ENCODE results near the gene CLIC5. TPM values are rescaled to one million over a fixed set of nuclear protein-coding genes. Genes with fewer than 3 reads are reported as not detected.
A peak's percentile ranks its signal among the peaks of the same experiment; 100 is the strongest.

The CLIC5 gene
- total RNA-seq, 1 donor from 2014 or later: 0.32 TPM

GRCh38 chr6:45949256-45949655 is 66.4 kb downstream of the CLIC5 start:
- peak; percentile 52 for DNase-seq (ENCODE audit: low read depth)
- Histone ChIP-seq H3K36me3 (ENCODE audit: insufficient read depth, low read length) (no peaks in the 10 kb centered on the region), H2AFZ (ENCODE audit: low read depth, low read length) (no peak overlapping the region), H3K9me3 (ENCODE audit: insufficient read depth, low read depth, low read length) (no peaks in the 10 kb centered on the region), H3K4me3 (ENCODE audit: insufficient read depth, low read depth, low read length) (no peak overlapping the region), H4K20me1 (ENCODE audit: insufficient read depth, low read length) (no peaks in the 10 kb centered on the region), H3K4me1 (ENCODE audit: insufficient read depth, low read length) (no peaks in the 10 kb centered on the region), H3K27me3 (ENCODE audit: insufficient read depth, low read length) (peaks cover 2% of the 10 kb centered on the region), H3K9ac (ENCODE audit: low read length) (no peak overlapping the region), H3K79me2 (ENCODE audit: insufficient read depth, low read length) (no peaks in the 10 kb centered on the region), H3K4me2 (ENCODE audit: low read length) (peak overlapping the region; percentile 14), H3K27ac (ENCODE audit: low read depth, low read length) (no peak overlapping the region)
- H3K27ac Mint-ChIP-seq (ENCODE audit: unreplicated experiment): no peak overlapping the region
- peaks cover 18% of the 10 kb centered on the region for H3K4me1 Mint-ChIP-seq (ENCODE audit: low read depth, unreplicated experiment)
- peaks cover 7% of the 10 kb centered on the region for H3K27me3 Mint-ChIP-seq (ENCODE audit: low read depth, unreplicated experiment)
- no peaks in the 10 kb centered on the region for H3K9me3 Mint-ChIP-seq (ENCODE audit: unreplicated experiment)
- TF ChIP-seq CTCF (IDR thresholded peaks at IDR 0.05; ENCODE audit: insufficient read depth, low read depth, low read length): no peak
- no peak for TF ChIP-seq EZH2 (IDR thresholded peaks at IDR 0.05; ENCODE audit: insufficient read depth, low read length)
- no peaks in the 10 kb centered on the region for H3K36me3 Mint-ChIP-seq (ENCODE audit: low read depth, unreplicated experiment)
- peak overlapping the region; percentile 34 for H3K4me3 Mint-ChIP-seq (ENCODE audit: unreplicated experiment)
- FAIRE-seq: no peak

GRCh38 chr6:45947807-45948206 is 67.9 kb downstream of the CLIC5 start:
- Histone ChIP-seq H3K9me3 (ENCODE audit: insufficient read depth, low read depth, low read length) (no peaks in the 10 kb centered on the region), H3K27ac (ENCODE audit: low read depth, low read length) (no peak overlapping the region), H3K4me2 (ENCODE audit: low read length) (no peak overlapping the region), H3K9ac (ENCODE audit: low read length) (no peak overlapping the region), H3K36me3 (ENCODE audit: insufficient read depth, low read length) (no peaks in the 10 kb centered on the region), H4K20me1 (ENCODE audit: insufficient read depth, low read length) (no peaks in the 10 kb centered on the region), H3K79me2 (ENCODE audit: insufficient read depth, low read length) (no peaks in the 10 kb centered on the region), H2AFZ (ENCODE audit: low read depth, low read length) (no peak overlapping the region), H3K27me3 (ENCODE audit: insufficient read depth, low read length) (no peaks in the 10 kb centered on the region), H3K4me3 (ENCODE audit: insufficient read depth, low read depth, low read length) (no peak overlapping the region), H3K4me1 (ENCODE audit: insufficient read depth, low read length) (no peaks in the 10 kb centered on the region)
- Mint-ChIP-seq H3K27ac (ENCODE audit: unreplicated experiment) (no peak overlapping the region), H3K4me1 (ENCODE audit: low read depth, unreplicated experiment) (peaks cover 18% of the 10 kb centered on the region), H3K9me3 (ENCODE audit: unreplicated experiment) (no peaks in the 10 kb centered on the region), H3K27me3 (ENCODE audit: low read depth, unreplicated experiment) (no peaks in the 10 kb centered on the region), H3K4me3 (ENCODE audit: unreplicated experiment) (no peak overlapping the region), H3K36me3 (ENCODE audit: low read depth, unreplicated experiment) (no peaks in the 10 kb centered on the region)
- no peak for FAIRE-seq
- no peak for TF ChIP-seq CTCF (IDR thresholded peaks at IDR 0.05; ENCODE audit: insufficient read depth, low read depth, low read length)
- TF ChIP-seq EZH2 (IDR thresholded peaks at IDR 0.05; ENCODE audit: insufficient read depth, low read length): no peak
- DNase-seq (ENCODE audit: low read depth): no peak

GRCh38 chr6:45946887-45947286 is 68.8 kb downstream of the CLIC5 start:
- no peak for TF ChIP-seq CTCF (IDR thresholded peaks at IDR 0.05; ENCODE audit: insufficient read depth, low read depth, low read length)
- H2AFZ ChIP-seq (ENCODE audit: low read depth, low read length): no peak overlapping the region
- no peaks in the 10 kb centered on the region for H3K9me3 Mint-ChIP-seq (ENCODE audit: unreplicated experiment)

More at GRCh38 chr6:45946887-45947286, 68.8 kb downstream of the CLIC5 start:
- Mint-ChIP-seq H3K27me3 (ENCODE audit: low read depth, unreplicated experiment) (no peaks in the 10 kb centered on the region), H3K36me3 (ENCODE audit: low read depth, unreplicated experiment) (no peaks in the 10 kb centered on the region), H3K27ac (ENCODE audit: unreplicated experiment) (peak overlapping the region; percentile 93), H3K4me3 (ENCODE audit: unreplicated experiment) (no peak overlapping the region), H3K4me1 (ENCODE audit: low read depth, unreplicated experiment) (peaks cover 18% of the 10 kb centered on the region)
- Histone ChIP-seq H3K27me3 (ENCODE audit: insufficient read depth, low read length) (no peaks in the 10 kb centered on the region), H3K27ac (ENCODE audit: low read depth, low read length) (no peak overlapping the region), H3K9ac (ENCODE audit: low read length) (no peak overlapping the region), H3K9me3 (ENCODE audit: insufficient read depth, low read depth, low read length) (no peaks in the 10 kb centered on the region), H3K4me2 (ENCODE audit: low read length) (no peak overlapping the region), H3K4me3 (ENCODE audit: insufficient read depth, low read depth, low read length) (no peak overlapping the region), H3K4me1 (ENCODE audit: insufficient read depth, low read length) (no peaks in the 10 kb centered on the region), H3K36me3 (ENCODE audit: insufficient read depth, low read length) (no peaks in the 10 kb centered on the region), H3K79me2 (ENCODE audit: insufficient read depth, low read length) (no peaks in the 10 kb centered on the region), H4K20me1 (ENCODE audit: insufficient read depth, low read length) (no peaks in the 10 kb centered on the region)
- DNase-seq (ENCODE audit: low read depth) (peak; percentile 42), FAIRE-seq (no peak)

Data from astrocyte (in vitro differentiated cells and primary cell).